GM23248 (cell line): ENCODE measurements around the gene FKBP14.

ENCODE experiments used
- EZH2 ChIP-seq: fragments of 200-600 bp; sonication (generic); IDR thresholded peaks from 2 replicates; pipeline ENCODE4 v1.6.1; 2018; ENCODE audit warnings: antibody characterized with exemption, mild to moderate bottlenecking; ENCODE audit not compliant: insufficient read depth, poor library complexity, severe bottlenecking
- EZH2phosphoT487 ChIP-seq: fragments of 200-600 bp; sonication (generic); IDR thresholded peaks from 2 replicates; pipeline ENCODE4 v1.6.1; 2018; ENCODE audit warnings: antibody characterized with exemption, moderate library complexity, mild to moderate bottlenecking, low read depth; ENCODE audit not compliant: insufficient read depth

DNA sequence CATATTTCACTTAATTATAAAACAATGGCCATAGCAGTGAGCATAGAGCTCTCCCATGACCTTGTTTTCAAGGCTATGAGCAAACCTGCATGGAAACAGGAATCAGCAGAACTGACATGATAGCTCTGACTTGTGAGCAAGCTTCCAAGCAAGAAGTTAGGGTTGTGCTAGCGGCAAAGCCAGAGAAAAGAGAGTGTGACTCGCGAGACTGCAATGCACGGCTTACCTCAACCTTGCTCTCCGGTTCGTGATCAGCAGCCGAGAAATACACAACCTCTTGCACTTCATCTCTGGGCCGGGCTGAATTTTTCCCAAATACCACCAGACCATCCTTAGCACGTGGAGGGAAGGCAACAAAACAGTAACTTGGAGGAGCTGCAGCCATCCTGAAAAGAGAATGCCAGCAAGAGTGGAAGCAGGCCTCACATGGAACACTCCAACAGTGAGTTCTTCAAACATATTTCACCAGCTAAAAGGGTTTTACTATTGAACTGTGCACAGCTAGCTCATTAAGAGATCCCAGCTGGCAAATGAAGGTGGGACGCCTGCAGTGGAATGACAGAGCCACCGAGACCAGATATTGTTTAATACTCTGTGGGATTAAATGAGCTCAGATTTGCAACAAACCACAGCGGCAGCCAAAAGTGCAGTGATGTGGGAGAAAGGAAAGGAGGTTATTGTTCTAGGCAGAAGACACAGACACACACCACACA is 57.7 kb downstream of the FKBP14 start:
- TF ChIP-seq EZH2 (no peak), EZH2phosphoT487 (no peak)
